ENCODE measurements around the gene PRKCQ.

- no peak for TF ChIP-seq POLR2A (IDR thresholded peaks at IDR 0.05; ENCODE audit: low read length)
- TF ChIP-seq GATA1 (IDR thresholded peaks at IDR 0.05; ENCODE audit: low read depth, low read length) = no peak
These were observed 21.2 kb downstream of the PRKCQ start for GRCh38 chr10:6558759-6559461.

Data from erythroblast (primary cell).